ENCODE measurements around the gene DPAGT1.
A peak's percentile ranks its signal among the peaks of the same experiment; 100 is the strongest.

- TF ChIP-seq, protein P1, sequence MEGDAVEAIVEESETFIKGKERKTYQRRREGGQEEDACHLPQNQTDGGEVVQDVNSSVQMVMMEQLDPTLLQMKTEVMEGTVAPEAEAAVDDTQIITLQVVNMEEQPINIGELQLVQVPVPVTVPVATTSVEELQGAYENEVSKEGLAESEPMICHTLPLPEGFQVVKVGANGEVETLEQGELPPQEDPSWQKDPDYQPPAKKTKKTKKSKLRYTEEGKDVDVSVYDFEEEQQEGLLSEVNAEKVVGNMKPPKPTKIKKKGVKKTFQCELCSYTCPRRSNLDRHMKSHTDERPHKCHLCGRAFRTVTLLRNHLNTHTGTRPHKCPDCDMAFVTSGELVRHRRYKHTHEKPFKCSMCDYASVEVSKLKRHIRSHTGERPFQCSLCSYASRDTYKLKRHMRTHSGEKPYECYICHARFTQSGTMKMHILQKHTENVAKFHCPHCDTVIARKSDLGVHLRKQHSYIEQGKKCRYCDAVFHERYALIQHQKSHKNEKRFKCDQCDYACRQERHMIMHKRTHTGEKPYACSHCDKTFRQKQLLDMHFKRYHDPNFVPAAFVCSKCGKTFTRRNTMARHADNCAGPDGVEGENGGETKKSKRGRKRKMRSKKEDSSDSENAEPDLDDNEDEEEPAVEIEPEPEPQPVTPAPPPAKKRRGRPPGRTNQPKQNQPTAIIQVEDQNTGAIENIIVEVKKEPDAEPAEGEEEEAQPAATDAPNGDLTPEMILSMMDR (IDR thresholded peaks at IDR 0.05): peak in 1 of 6 experiments; percentile 9
- peak in 1 of 2 donors; percentile 38 for TF ChIP-seq POLR2A (IDR thresholded peaks at IDR 0.05)
Measured at GRCh38 chr11:119125821-119126220, 24.2 kb upstream of the DPAGT1 start.
